ENCODE results near the gene ZBTB7A. TPM values are rescaled to one million over a fixed set of nuclear protein-coding genes. Genes with fewer than 3 reads are reported as not detected.

The ZBTB7A gene
- total RNA-seq, 1 experiment from 2014 or later = 25.9 TPM

- H3K9me3 ChIP-seq (ENCODE audit: low read depth, low read length, poor library complexity, severe bottlenecking) = no peaks in the 10 kb centered on the region
- H3K27me3 ChIP-seq (replicated peaks; ENCODE audit: insufficient read depth, low read depth, low read length, poor library complexity) = no peaks in the 10 kb centered on the region
- H3K4me3 ChIP-seq (ENCODE audit: low read depth, low read length, poor library complexity, severe bottlenecking) = no peak overlapping the region
- TF ChIP-seq EZH2 (IDR thresholded peaks at IDR 0.05; ENCODE audit: borderline replicate concordance, low read depth, low read length, poor library complexity, severe bottlenecking) (no peak), CTCF (conservative IDR thresholded peaks at IDR 0.05; ENCODE audit: low read depth, low read length) (no peak)
- H3K36me3 ChIP-seq (ENCODE audit: insufficient read depth, low read length, poor library complexity, severe bottlenecking) = peaks cover 32% of the 10 kb centered on the region
- no peak for DNase-seq (ENCODE audit: low spot score)
- no TSS peak for BruUV-seq (replicated peaks)
- POLR2A ChIA-PET (ENCODE audit: low non-redundant PET) = no interaction called here
- peaks cover 10% of the 10 kb centered on the region for H3K4me1 ChIP-seq (ENCODE audit: insufficient read depth, low read length, poor library complexity, severe bottlenecking)
- H3K27ac ChIP-seq (ENCODE audit: low read depth, low read length, poor library complexity, severe bottlenecking) = no peak overlapping the region
- intact Hi-C loops (cut with micrococcal nuclease; ENCODE audit: unreplicated experiment) = no loop called here
- CTCF ChIA-PET = no interaction called here
These were observed 50.2 kb downstream of the ZBTB7A start for GRCh38 chr19:4016486-4016885.

DNA sequence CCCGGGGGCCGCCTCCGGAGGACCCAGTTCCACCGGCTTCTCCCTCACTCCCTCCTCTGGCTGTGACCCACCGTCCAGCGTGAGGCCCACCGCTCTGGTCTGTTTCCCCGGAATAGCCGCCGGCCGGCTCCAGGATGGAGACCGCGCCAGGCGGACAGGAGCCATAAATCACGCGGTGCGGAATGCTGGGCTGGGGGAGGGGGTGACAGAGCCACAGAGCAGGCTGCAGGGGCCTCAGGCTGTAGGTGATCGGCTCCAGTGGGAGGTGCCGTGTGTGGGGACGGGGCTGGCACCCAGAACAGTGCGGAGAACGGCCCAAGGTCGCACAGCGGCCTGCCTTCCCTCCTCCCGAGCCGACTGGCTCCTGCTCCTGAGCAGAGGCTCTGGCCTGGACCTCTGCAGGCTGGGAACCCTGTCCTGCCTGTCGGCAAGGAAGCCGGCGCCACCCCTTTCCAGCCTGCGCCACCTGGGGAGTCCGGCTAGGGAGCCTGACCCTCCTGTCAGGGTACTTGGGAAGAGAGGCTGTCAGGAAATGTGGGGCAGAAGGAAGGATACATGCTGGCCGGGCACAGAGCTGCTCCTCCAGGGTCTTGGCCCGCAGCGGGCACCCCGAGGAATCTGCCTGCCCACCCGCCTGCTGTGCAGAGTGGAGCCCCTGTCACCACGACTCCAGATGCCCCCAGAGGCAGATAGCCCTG lies 50.8 kb downstream of the ZBTB7A start:
- ChIA-PET POLR2A (ENCODE audit: low non-redundant PET) (no interaction called here), CTCF (no interaction called here)
- intact Hi-C loops (cut with micrococcal nuclease; ENCODE audit: unreplicated experiment) = no loop called here
- BruUV-seq (replicated peaks) = no TSS peak
- no peak overlapping the region for H3K27ac ChIP-seq (ENCODE audit: low read depth, low read length, poor library complexity, severe bottlenecking)
- peaks cover 10% of the 10 kb centered on the region for H3K4me1 ChIP-seq (ENCODE audit: insufficient read depth, low read length, poor library complexity, severe bottlenecking)
- H3K36me3 ChIP-seq (ENCODE audit: insufficient read depth, low read length, poor library complexity, severe bottlenecking) = peaks cover 28% of the 10 kb centered on the region
- H3K27me3 ChIP-seq (replicated peaks; ENCODE audit: insufficient read depth, low read depth, low read length, poor library complexity) = no peaks in the 10 kb centered on the region
- no peak for DNase-seq (ENCODE audit: low spot score)
- TF ChIP-seq EZH2 (IDR thresholded peaks at IDR 0.05; ENCODE audit: borderline replicate concordance, low read depth, low read length, poor library complexity, severe bottlenecking) (no peak), CTCF (conservative IDR thresholded peaks at IDR 0.05; ENCODE audit: low read depth, low read length) (no peak)
- no peaks in the 10 kb centered on the region for H3K9me3 ChIP-seq (ENCODE audit: low read depth, low read length, poor library complexity, severe bottlenecking)
- no peak overlapping the region for H3K4me3 ChIP-seq (ENCODE audit: low read depth, low read length, poor library complexity, severe bottlenecking)

DNA sequence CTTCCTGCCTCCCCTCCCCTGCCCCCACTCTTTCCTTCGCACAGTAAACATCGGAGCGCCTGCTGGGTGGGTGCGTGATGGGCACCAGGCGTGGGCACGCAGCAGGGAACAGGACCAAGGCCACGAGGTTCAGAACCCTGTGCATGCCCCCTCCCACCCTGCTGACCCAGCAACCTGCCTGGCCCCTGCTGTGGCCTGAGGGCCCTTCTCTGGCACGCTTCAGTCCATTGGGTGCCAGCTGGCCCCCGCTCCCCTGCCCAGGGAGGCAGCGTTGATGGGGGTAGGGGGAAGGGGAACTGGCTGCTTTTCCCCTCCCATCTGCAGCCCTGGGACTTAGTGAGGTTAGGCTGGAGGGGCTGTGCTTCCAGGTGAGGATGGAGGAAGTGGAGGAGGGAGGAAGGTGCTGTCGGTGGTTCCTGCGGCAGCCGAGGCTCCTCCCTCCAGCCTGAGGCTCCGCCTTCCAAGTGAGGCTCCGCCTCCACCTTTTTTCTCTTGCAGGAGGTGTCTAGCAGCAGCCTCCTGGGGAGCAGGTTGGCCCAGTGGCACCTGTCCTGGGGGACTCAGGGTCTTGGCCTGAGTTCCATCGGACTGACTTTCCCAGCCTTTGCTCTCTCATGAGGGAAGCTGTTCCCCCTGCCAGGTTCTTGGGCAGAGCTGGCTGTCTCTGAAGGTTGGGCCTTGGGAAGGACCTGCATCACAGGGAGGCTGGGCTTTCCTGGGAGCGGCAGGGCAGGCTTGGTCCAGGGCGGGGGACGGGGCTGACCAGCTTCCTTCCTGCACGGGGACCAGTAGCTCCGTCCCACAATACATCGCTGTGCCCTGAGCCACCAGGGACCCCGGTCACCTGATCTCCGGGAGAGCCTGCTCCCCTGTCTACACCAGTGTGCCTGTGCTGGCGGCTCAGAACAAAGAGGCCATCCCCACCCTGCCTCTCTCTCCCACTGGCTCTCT lies 51.9 kb downstream of the ZBTB7A start:
- CTCF ChIA-PET = interaction anchor here (0.6 kb wide), 1 partner anchor 253 kb away, joined by 8 read pairs; no protein-coding TSS in a partner anchor
- BruUV-seq (replicated peaks) = no TSS peak
- no peak overlapping the region for H3K27ac ChIP-seq (ENCODE audit: low read depth, low read length, poor library complexity, severe bottlenecking)
- H3K9me3 ChIP-seq (ENCODE audit: low read depth, low read length, poor library complexity, severe bottlenecking) = no peaks in the 10 kb centered on the region
- no peaks in the 10 kb centered on the region for H3K27me3 ChIP-seq (replicated peaks; ENCODE audit: insufficient read depth, low read depth, low read length, poor library complexity)
- H3K4me3 ChIP-seq (ENCODE audit: low read depth, low read length, poor library complexity, severe bottlenecking) = no peak overlapping the region
- no peak for DNase-seq (ENCODE audit: low spot score)
- H3K36me3 ChIP-seq (ENCODE audit: insufficient read depth, low read length, poor library complexity, severe bottlenecking) = peaks cover 30% of the 10 kb centered on the region
- H3K4me1 ChIP-seq (ENCODE audit: insufficient read depth, low read length, poor library complexity, severe bottlenecking) = peaks cover 10% of the 10 kb centered on the region
- POLR2A ChIA-PET (ENCODE audit: low non-redundant PET) = no interaction called here
- TF ChIP-seq EZH2 (IDR thresholded peaks at IDR 0.05; ENCODE audit: borderline replicate concordance, low read depth, low read length, poor library complexity, severe bottlenecking) (no peak), CTCF (conservative IDR thresholded peaks at IDR 0.05; ENCODE audit: low read depth, low read length) (no peak)
- intact Hi-C loops (cut with micrococcal nuclease; ENCODE audit: unreplicated experiment) = no loop called here

Data from A673 (cell line).